Keratinocyte (primary cell): ENCODE measurements around the gene ELANE. TPM values are rescaled to one million over a fixed set of nuclear protein-coding genes. Genes with fewer than 3 reads are reported as not detected.

Experiments used
- DNase-seq: peaks from one replicate; pipeline ENCODE4 v3.0.0-alpha.2; 2011; ENCODE audit warnings: low read depth, missing footprints, low spot score
- FAIRE-seq: peaks from 2 replicates; lab custom pipeline; 2011; peaks lifted over from hg19 to GRCh38; lab: Jason Lieb, UNC
- H2AFZ ChIP-seq: 2 replicates; pipeline ENCODE4 v1.6.0; 2012; ENCODE audit warnings: low read length, control low read depth, inconsistent platforms; ENCODE audit not compliant: control insufficient read depth
- H3K27ac ChIP-seq: 2 replicates; pipeline ENCODE4 v1.5.1; 2011; ENCODE audit warnings: low read length; ENCODE audit not compliant: control insufficient read depth, insufficient read depth
- H3K27me3 ChIP-seq: 3 replicates; pipeline ENCODE4 v1.6.0; 2011; ENCODE audit warnings: low read length; ENCODE audit not compliant: control insufficient read depth, insufficient read depth; ENCODE audit errors: extremely low read depth
- H3K36me3 ChIP-seq, 2 experiments: 2 replicates in 1 of 2; 3 replicates in 1 of 2; pipeline ENCODE4 v1.5.1; 2011; ENCODE audit warnings: low read length in 2 of 2, mild to moderate bottlenecking in 1 of 2; ENCODE audit not compliant: control insufficient read depth in 2 of 2, insufficient read depth in 2 of 2; ENCODE audit errors: extremely low read depth in 1 of 2
- H3K4me1 ChIP-seq: 3 replicates; pipeline ENCODE4 v1.5.1; 2011; ENCODE audit warnings: low read length; ENCODE audit not compliant: control insufficient read depth, insufficient read depth; ENCODE audit errors: extremely low read depth
- H3K4me2 ChIP-seq: 3 replicates; pipeline ENCODE4 v1.6.0; 2011; ENCODE audit warnings: low read depth, low read length; ENCODE audit not compliant: control insufficient read depth, insufficient read depth; ENCODE audit errors: extremely low read depth
- H3K4me3 ChIP-seq, 3 experiments: fragments of 200-600 bp in 1 of 3; sonication (generic) in 1 of 3; 2 replicates in 2 of 3; 3 replicates in 1 of 3; pipeline ENCODE4 v1.5.1; 2011 to 2016; ENCODE audit warnings: low read length in 3 of 3, mild to moderate bottlenecking in 3 of 3, control low read depth in 2 of 3, inconsistent platforms in 1 of 3, low read depth in 1 of 3, mixed read lengths in 1 of 3, mixed run types in 1 of 3, moderate library complexity in 1 of 3; ENCODE audit not compliant: control insufficient read depth in 2 of 3, insufficient read depth in 2 of 3; ENCODE audit errors: extremely low read depth in 1 of 3
- H3K79me2 ChIP-seq: 2 replicates; pipeline ENCODE4 v1.6.0; 2012; ENCODE audit warnings: low read length; ENCODE audit not compliant: control insufficient read depth, insufficient read depth
- H3K9ac ChIP-seq: 3 replicates; pipeline ENCODE4 v1.6.0; 2011; ENCODE audit warnings: low read length; ENCODE audit not compliant: control insufficient read depth, insufficient read depth; ENCODE audit errors: extremely low read depth
- H3K9me1 ChIP-seq: 3 replicates; pipeline ENCODE4 v1.6.0; 2011; ENCODE audit warnings: low read length; ENCODE audit not compliant: control insufficient read depth, insufficient read depth; ENCODE audit errors: extremely low read depth
- H3K9me3 ChIP-seq: 2 replicates; pipeline ENCODE4 v1.5.1; 2012; ENCODE audit warnings: low read depth, low read length; ENCODE audit not compliant: control insufficient read depth
- H4K20me1 ChIP-seq: 3 replicates; pipeline ENCODE4 v1.6.0; 2011; ENCODE audit warnings: low read length; ENCODE audit not compliant: control insufficient read depth, insufficient read depth; ENCODE audit errors: extremely low read depth
- CTCF ChIP-seq, 3 experiments: IDR thresholded peaks in 1 of 3; conservative IDR thresholded peaks in 1 of 3; optimal IDR thresholded peaks in 1 of 3; 2 replicates in 2 of 3; 3 replicates in 1 of 3; pipeline versions ENCODE3 to v1.5.1; 2011; ENCODE audit warnings: low read length in 3 of 3, mild to moderate bottlenecking in 3 of 3, moderate library complexity in 2 of 3, control low read depth in 1 of 3, inconsistent platforms in 1 of 3; ENCODE audit not compliant: insufficient read depth in 2 of 3; ENCODE audit errors: extremely low read depth in 1 of 3
- EZH2 ChIP-seq: IDR thresholded peaks from one replicate; pipeline ENCODE4 v1.6.1; 2012; ENCODE audit warnings: inconsistent platforms, mild to moderate bottlenecking, low read length, moderate library complexity
- dilution Hi-C: fragments of 300-500 bp; cut with MboI; formaldehyde crosslinking; loops from one replicate; pipeline ENCODE4 v1.7.0; 2020; ENCODE audit warnings: low sequenced_read_pairs; ENCODE audit not compliant: extremely low pct_ligation_motif_present
- polyA plus RNA-seq, 5 experiments: library from polyadenylated mRNA; depleted of rRNA in 3 of 5; stranded (reverse) in 3 of 5; stranded (forward) in 1 of 5; unstranded in 1 of 5; fragments of >200 nt; gene quantifications; 1 replicate in 1 of 5; 2 replicates in 3 of 5; 3 replicates in 1 of 5; pipeline versions ENCODE4 v1.2.1 to v1.2.3, GENCODE V29; 2011 to 2012; ENCODE audit warnings: missing spikeins in 2 of 5, low read depth in 1 of 5, low replicate concordance in 1 of 5

Gene ELANE
- polyA plus RNA-seq, 1 donor (not counting 4 experiments of a cell fraction or from before 2014, with no cell fraction given), result not detected

GRCh38 chr19:850221-850978, 1.7 kb upstream of the ELANE start:
- H3K36me3 ChIP-seq, result no peaks in the 10 kb centered on the region
- H3K4me3 ChIP-seq, result no peak overlapping the region
- no peaks in the 10 kb centered on the region for H3K9me1 ChIP-seq
- dilution Hi-C loops, result no loop called here
- no peak overlapping the region for H3K4me2 ChIP-seq
- H3K27me3 ChIP-seq, result peaks cover 53% of the 10 kb centered on the region
- H2AFZ ChIP-seq, result no peak overlapping the region
- DNase-seq (no peak), FAIRE-seq (no peak)
- no peak overlapping the region for H3K27ac ChIP-seq
- H4K20me1 ChIP-seq, result peaks cover 4% of the 10 kb centered on the region
- no peak overlapping the region for H3K9ac ChIP-seq
- no peaks in the 10 kb centered on the region for H3K9me3 ChIP-seq
- no peaks in the 10 kb centered on the region for H3K79me2 ChIP-seq
- no peak for TF ChIP-seq EZH2
- H3K4me1 ChIP-seq, result peaks cover 4% of the 10 kb centered on the region

- H3K9ac ChIP-seq, result no peak overlapping the region
- dilution Hi-C loops, result no loop called here
- H3K4me1 ChIP-seq, result peaks cover 4% of the 10 kb centered on the region
- FAIRE-seq (no peak), DNase-seq (no peak)
- H3K36me3 ChIP-seq, result no peaks in the 10 kb centered on the region
- H3K4me3 ChIP-seq, result no peak overlapping the region
- H3K9me1 ChIP-seq, result no peaks in the 10 kb centered on the region
- TF ChIP-seq CTCF (optimal IDR thresholded peaks at IDR 0.05 in 1 of 3, IDR thresholded peaks at IDR 0.05 in 1 of 3, conservative IDR thresholded peaks at IDR 0.05 in 1 of 3; ENCODE audit: extremely low read depth in 1 of 3, insufficient read depth in 2 of 3, low read length in 3 of 3) (no peak), EZH2 (no peak)
- peaks cover 48% of the 10 kb centered on the region for H3K27me3 ChIP-seq
- no peak overlapping the region for H3K4me2 ChIP-seq
- H3K27ac ChIP-seq, result no peak overlapping the region
- H2AFZ ChIP-seq, result no peak overlapping the region
- H3K79me2 ChIP-seq, result no peaks in the 10 kb centered on the region
- H4K20me1 ChIP-seq, result peaks cover 4% of the 10 kb centered on the region
- H3K9me3 ChIP-seq, result no peaks in the 10 kb centered on the region
Observed at GRCh38 chr19:850979-851335, 1.1 kb upstream of the ELANE start.
